ENCODE results near the gene PDE9A. TPM values are rescaled to one million over a fixed set of nuclear protein-coding genes. Genes with fewer than 3 reads are reported as not detected.
"Not testable (repeated sequence)": the region's sequence is repeated elsewhere in the genome, so short reads cannot be mapped to it uniquely, and the experiment has no call there.

The PDE9A gene
- total RNA-seq, 2 donors from 2014 or later: 3.0 to 6.0 TPM

DNA sequence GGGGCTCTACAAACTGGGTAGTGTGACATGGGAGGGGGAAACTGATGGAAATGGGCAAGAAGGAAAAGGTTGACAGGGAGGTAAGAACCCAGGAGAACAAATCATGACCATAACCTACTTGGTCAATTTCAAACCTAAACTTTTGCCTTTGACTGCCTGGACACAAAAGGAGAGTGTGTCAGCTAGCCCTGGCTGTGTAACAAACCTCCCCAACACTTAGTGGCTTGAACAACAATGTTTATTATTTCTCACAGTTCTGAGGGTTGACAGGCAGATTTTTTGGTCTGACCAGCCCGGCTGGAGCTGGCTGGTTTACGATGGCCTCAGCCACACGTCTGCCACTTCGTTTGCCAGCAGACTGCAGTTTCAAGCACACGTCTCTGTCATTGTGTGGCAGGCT lies 133.5 kb downstream of the PDE9A start:
- intact Hi-C loops (cut with DNase I): no loop called here
- DNase-seq (no peak), ATAC-seq (no peak)

DNA sequence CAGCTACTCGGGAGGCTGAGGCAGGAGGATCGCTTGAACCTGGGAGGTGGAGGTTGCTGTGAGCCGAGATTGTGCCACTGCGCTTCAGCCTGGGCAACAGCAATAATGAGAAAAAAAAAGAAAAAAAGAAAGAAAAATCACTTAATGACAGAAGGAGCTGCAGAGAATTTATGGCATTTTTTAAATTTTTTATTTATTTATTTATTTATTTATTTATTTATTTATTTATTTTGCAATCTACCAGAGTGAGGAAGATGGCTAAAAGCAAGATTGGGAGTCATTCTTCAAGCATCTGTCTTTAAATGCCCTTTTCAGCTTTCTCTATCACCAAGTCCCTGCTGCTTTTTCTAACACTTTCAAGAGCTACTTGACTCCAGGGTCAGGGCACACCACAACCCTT lies 134.2 kb downstream of the PDE9A start:
- no peak for DNase-seq
- no peak for ATAC-seq
- intact Hi-C loops (cut with DNase I): no loop called here

DNA sequence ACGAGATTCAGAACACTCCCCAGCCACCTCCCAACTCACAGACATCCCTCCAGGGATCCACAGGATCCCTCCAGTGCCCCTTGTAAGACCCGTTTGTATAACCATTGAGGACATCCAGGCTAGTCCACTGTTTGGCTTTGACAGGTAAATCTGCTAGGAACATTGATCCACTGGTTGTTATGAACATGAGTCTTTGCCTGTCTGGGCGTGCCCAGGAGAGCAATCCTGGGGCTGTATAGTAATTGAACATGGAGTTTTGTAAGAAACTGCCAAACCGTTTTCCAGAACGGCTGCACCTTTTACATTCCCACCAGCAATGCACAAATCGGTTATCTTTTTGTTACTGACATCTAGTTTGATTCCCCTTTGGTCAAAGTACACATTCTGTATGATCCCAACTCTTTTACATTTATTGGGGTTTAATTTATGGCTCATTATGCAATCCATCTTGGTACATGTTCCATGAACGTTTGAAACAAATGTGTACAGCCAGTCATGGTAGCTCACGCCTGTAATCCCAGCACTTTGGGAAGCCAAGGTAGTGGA lies 137.2 kb downstream of the PDE9A start:
- DNase-seq (no peak), ATAC-seq (no peak)
- intact Hi-C loops (cut with DNase I): no loop called here

DNA sequence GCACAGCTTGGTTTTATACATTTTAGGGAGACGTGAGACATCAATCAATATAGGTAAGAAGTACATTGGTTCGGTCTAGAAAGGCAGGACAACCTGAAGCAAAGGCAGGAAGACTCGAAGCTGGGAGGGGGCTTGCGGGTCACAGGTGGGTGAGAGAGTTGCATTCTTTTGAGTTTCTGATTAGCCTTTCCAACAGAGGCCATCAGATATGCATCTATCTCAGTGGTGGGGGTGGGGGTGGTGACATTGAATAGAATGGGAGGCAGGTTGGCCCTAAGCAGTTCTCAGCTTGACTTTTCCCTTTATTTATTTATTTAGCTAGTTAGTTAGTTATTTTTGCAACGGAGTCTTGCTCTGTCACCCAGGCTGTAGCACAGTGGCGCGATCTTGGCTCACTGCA lies 140.4 kb downstream of the PDE9A start:
- no peak for ATAC-seq
- intact Hi-C loops (cut with DNase I): no loop called here
- DNase-seq: no peak

DNA sequence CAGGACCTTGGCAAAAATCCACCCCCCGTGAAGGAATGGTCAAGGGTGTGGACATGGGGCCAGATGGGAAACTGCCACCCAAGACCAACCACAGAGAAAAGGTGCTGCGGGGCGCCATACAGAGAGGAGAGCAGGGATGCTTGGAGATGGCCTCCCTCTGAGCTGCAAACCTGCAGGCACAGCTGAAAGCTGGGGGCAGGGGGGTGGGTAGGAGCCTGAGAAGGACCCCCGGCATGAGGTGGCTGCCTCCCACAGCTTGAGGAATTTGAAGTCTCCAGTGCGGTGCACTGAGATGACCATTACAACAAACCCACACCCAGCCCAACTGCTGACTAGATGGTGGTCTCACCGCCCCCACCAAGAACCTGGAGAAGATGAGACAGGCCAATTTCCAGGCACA lies 141.1 kb downstream of the PDE9A start:
- DNase-seq (no peak), ATAC-seq (no peak)
- intact Hi-C loops (cut with DNase I): no loop called here

DNA sequence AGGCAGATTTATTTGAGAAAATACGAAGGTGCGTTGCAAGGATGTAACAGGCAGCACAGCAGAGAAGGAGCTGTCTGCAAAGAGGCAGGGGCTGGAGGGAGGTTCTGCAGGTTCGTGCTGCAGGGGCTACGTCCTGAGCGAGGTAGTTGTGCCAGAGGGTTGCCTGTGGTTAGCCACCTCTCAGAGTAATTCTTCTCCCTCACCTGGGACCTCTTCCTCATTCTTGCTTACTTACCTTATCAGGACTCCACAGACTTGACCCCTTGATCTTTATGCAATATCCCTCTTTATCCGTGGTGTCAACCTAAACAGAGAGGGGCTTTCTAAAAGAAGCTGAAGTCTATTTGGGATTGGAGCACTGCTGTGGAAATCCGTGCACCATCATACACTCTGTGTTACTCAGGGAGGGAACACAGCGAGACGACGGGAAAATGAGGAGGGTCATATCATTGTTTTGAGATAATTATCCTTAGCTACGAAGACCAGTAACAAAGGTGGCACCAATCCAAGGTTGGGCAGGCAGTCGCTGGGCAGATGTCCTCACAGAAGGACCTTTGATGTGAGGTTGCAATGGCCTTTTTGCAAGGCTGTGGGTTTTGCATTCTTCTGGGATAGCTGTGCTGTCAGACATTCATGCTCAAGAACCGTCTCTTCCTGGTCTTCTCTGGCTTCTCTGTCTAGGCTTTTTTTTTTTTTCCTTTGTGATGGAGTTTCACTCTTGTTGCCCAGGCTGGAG lies 143.1 kb downstream of the PDE9A start:
- intact Hi-C loops (cut with DNase I): no loop called here
- ATAC-seq: no peak

DNA sequence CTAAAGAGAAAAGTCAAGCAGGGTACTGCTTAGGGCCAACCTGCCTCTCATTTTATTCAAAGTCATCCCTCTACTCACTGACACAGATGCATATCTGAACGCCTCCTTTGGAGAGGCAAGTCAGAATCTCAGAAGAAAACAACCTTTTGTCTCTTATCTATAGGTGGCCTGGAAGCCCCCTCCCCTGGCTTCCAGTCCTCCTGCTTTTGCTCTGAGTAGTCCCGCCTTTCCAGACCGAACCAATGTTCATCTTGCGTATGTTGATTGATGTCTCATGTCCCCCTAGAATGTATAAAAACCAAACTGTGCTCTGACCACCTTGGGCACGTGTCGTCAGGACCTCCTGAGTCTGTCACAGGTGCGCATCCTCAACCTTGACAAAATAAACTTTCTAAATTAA lies 144.1 kb downstream of the PDE9A start:
- ATAC-seq (no peak), DNase-seq (no peak)
- intact Hi-C loops (cut with DNase I): no loop called here

More for the DNA sequence above, 143.1 kb downstream of the PDE9A start:
- DNase-seq: no peak

DNA sequence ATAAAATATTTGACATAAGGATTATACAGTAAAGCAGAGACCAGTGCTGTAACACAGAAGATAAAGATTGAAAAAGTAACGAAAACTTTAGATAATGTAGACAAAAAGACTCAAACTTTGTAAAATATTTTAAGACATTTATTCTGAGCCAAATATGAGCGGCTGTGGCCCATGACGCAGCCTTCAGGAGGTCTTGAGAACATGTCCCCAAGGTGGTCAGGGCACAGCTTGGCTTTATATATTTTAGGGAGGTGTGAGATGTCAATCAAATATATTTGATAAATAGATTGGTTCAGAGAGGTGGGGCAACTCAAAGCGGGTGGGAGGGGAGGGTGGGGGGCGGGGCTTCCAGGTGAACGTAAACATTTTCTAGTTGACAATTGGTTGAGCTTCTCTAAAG lies 144.7 kb downstream of the PDE9A start:
- intact Hi-C loops (cut with DNase I): no loop called here

DNA sequence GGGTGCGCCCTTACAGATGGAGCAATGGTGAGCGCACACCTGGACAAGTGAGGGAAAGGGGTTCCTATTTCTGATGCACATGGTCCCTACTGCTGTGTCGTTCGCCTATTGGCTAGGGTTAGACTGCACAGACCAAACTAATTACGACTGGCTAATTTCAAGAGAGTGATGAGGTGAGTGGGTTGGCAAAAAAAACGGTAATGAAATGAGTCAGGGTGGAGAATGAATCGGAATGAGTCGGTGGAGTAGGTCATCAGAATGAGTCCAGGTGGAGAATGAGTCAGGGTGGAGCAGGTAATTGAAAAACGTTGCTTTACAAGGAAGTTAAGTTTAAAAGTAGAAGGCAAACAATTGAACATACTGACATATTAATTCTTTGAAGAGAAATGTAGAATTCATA lies 146.1 kb downstream of the PDE9A start:
- ATAC-seq: no peak
- intact Hi-C loops (cut with DNase I): no loop called here
- no peak for DNase-seq

More for the DNA sequence above, 144.7 kb downstream of the PDE9A start:
- DNase-seq (no peak), ATAC-seq (no peak)

DNA sequence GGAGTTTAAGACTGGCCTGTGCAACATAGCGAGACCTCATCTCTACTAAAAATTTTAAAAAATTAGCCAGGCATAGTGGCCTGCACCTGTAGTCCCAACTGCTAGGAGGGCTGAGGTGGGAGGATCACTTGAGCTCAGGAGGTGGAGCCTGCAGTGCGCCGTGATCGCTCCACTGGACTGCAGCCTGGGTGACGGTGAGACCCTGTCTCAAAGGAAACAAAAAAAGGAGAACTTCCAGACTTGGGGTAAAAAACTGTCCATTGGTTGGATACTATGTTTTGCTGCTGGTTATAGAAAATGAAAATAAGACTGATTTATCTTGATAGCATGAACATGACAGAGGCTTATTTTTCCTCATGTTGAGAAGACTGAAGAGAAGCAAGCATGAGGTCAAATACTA lies 146.5 kb downstream of the PDE9A start:
- ATAC-seq (no peak), DNase-seq (no peak)
- intact Hi-C loops (cut with DNase I): no loop called here

DNA sequence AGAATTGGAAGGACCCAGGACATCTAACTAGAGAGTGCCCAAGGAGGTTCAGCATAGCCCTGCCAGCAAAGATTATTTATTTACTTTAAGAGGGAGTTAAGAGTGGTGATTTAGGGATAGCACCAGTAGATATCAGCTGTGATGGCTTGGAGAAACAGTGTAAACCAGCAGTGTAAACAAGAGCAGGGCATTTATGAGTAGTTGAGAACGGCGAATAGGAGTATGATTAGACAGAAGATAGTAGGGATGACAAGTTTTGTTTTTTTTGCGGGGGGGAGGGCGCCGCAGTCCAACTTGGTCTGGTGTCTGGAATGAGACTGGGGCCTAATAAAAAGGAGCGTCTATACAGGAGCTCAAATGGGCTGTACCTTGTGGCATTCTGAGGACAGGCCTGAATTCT lies 148.2 kb downstream of the PDE9A start:
- DNase-seq; intact Hi-C loops (cut with DNase I); ATAC-seq: not testable (repeated sequence)

DNA sequence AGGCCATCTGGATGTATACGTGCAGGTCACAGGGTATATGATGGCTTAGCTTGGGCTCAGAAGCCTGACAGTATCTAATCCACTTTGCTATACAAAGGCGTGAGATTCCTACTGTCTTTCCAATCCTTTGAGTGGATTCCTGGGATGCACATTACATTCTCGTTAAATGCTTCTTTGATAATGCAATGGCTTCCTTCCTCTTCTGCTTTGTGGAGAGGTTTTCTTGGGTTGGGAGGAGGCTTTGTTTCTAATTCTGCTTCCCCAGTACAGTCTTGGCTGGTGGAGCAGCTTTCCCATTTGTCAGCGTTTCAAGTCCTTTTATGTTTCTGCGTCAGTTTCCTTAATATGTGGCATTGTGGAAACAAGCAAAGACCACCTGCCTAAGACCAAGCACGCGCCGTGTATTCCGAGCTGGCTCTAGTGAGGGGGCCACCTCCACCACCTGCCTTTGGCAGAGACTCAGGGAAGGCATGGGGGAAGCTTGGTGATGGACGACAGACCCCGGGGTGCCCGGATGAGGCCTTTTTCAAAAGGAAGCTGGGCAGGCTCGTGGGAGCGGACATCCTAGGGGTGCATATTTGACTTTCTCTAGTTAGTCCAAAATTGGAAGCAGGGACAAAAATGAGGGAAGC lies 153.2 kb downstream of the PDE9A start:
- DNase-seq (no peak), ATAC-seq (no peak)
- intact Hi-C loops (cut with DNase I): no loop called here

DNA sequence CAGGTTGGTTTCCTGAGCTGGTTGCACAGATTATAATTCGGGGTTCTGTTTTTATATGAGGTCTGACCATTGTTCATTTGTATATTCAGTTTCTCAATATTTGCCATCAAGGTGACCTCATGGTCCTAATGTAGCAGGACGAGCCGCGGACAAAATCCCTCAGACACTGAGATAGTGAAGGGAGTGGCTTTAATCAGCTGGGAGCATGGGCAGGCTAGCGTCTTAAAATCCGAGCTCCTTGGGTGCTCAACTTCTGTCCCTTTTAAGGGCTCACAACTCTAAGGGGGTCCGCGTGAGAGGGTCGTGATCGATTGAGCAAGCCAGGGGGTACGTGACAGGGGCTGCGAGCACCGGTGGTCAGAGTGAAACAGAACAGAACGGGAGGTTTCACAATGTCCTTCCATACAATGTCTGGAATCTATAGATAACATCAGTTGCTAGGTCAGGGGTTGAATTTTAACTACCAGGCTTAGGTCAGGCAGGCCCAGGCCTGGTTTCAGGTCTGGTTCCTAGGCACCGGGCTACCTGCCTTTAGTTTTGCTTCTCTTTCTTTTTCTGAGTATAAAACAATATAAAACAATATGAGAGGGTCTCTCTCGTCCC lies 154.0 kb downstream of the PDE9A start:
- ATAC-seq; DNase-seq; intact Hi-C loops (cut with DNase I): not testable (repeated sequence)

DNA sequence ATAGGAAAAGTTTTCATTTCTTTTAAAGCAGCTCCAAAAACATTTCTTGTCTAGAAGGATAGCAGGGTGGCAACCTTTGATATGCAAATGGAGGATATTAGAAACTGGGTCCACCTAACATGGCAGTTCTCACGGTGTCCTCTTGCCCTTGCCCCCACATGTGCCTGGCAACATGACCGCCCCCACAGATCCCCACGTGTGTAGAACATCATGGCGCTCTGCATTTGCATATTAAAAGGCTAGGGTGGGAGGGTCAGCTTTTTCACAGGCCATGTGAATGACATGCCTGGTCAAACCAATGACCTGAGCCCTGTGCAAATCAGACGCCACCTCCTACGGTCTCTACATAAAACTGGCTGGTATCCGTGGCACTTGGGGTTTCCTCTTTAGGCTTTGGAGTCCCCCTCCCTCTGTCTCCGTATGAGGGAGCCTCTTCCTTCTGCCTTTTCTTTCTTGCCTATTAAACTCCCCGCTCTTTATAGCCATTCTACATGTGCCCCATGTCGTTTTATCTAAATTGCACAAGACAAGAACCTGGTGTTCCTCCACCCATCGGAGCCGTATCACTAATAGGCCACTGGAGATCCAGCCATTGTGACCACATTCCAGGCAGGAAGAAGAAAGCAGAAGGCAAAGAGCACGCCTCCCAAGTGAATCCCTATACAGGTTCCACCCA lies 154.7 kb downstream of the PDE9A start:
- ATAC-seq (no peak), DNase-seq (no peak)
- intact Hi-C loops (cut with DNase I): no loop called here

DNA sequence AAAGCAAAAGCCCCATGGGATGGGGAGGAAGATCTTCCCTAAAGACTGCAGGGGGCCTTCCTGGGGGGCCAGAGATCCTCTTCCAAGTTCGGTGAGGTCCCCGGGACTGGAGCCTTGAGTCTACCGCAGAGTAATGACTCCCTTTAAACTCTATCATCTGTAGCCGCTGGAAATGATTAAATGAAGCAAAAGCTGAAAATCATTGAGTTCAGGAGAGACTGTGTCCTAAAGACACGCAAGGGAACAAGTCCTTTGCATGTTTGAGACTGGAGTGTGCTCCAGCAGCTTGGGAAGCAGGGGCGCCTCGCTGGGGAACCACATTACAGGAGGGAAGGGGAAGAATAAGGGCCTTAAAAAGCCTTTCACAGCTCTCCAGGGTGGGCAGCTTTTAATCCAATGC lies 155.8 kb downstream of the PDE9A start:
- no peak for ATAC-seq
- intact Hi-C loops (cut with DNase I): no loop called here
- no peak for DNase-seq

DNA sequence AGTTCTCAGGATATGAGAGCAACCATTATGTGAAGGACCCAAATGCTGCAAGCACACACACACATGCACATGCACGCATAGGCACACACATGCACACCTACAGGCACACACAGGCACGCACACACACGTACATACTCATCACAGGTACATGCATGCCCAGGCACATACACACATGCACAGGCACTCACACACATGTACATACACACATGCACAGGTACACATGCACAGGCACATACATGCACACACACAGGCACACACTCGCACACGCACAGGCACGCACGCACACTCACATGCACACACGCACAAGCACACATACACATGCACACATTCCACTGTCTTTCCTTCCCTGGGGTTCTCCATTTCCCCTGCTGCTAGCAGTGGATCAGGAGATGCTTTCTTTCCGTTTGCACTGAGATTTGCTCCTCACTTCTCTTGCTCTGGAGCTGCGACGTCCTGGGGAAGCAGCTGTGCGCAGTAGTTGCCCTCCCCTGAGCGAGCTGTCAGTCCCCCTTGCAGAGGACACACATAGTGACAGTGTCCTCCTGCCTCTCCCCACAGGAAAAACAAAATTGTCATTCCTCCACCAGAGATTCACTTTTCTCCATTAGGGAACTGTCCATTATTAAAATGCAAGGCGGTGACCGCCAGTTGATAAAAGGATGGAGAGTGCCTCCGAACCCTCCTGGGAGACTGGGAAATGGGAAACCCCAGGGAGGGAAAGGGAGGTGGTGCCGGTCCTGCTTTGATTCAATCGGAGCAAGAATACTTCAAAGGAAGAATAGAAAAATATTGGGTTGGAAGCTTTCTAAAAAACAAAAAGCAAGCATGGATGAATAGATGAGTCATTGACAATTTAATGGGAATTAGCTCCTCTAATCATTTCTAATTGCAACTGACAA lies 156.4 kb downstream of the PDE9A start:
- no peak for ATAC-seq
- intact Hi-C loops (cut with DNase I): no loop called here
- DNase-seq: no peak

DNA sequence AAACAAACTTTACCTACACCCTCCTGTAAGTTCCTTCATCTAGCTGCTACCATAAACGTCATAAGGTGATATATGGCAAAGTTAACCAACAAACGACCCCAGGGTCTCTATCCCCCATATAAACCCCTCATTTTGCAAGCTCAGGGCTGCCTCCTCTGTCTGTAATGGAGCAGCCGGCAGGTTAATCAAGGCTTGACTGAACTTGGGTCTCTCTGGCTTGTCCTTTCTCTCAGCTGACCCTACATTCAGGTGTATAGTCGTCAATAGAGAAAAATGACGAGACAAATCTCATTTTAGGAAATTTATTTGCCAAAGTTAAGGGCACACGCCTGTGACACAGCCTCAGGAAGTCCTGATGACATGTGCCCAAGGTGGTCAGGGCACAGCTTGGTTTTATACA lies 158.5 kb downstream of the PDE9A start:
- DNase-seq: no peak
- intact Hi-C loops (cut with DNase I): no loop called here
- ATAC-seq: no peak

DNA sequence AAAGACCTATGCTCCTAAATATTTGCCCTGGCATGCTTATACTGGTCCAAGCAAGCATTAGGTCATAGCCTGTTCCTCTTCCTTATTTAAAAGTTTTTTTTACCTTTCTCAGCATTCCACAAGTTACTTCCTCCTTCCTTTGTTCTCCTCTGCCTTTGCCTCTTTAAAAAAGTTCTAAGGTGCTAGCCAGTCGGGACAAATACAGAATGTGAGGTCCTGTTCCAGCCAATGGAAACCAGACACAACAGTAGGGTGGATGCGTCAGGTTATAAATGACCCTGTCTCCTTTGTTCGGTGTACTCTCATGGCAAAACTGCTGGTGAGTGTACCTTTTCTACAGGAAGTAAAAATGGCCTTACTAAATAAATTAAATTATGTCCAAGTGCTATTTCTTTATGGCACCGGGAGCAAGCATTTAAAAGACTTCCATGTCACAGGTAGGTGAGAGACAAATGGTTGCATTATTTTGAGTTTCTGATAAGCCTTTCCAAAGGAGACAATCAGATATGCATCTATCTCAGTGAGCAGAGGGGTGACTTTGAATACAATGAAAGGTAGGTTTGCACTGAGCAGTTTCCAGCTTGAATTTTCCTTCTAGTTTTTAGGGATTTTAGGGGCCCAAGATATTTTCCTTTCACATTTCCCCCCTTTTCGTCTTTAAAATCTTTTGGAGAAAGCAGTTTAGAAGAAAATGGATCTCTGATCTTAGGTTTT lies 159.3 kb downstream of the PDE9A start:
- DNase-seq; ATAC-seq; intact Hi-C loops (cut with DNase I): not testable (repeated sequence)

All from left cardiac atrium (tissue), 4 donors.